Natural killer cell (primary cell): ENCODE data around the gene FAM131A. TPM values are rescaled to one million over a fixed set of nuclear protein-coding genes. Genes with fewer than 3 reads are reported as not detected.

Source experiments
- ATAC-seq, 3 donors: fragments of 150-1000 bp in 2 of 3; fragments of 200-7000 bp in 1 of 3; cut with Tn5 transposase; 1 replicate in 1 of 3; 2 replicates in 2 of 3; pipeline ENCODE4 v1.10.0; 2021; ENCODE audit warnings: mild to moderate bottlenecking in 2 of 3, moderate library complexity in 2 of 3
- DNase-seq, 2 donors: peaks; one replicate each; pipeline versions ENCODE4 v3.0.0 to v3.0.0-alpha.2; 2013 to 2021; ENCODE audit warnings: mixed read lengths in 1 of 2
- H3K27ac ChIP-seq: one replicate; pipeline ENCODE4 v1.5.1; 2013; ENCODE audit warnings: mild to moderate bottlenecking, low read length
- H3K27me3 ChIP-seq: one replicate; pipeline ENCODE4 v1.6.1; 2013; ENCODE audit warnings: low read length; ENCODE audit not compliant: control insufficient read depth, insufficient read depth
- H3K36me3 ChIP-seq: one replicate; pipeline ENCODE4 v1.6.1; 2013; ENCODE audit warnings: low read length; ENCODE audit not compliant: control insufficient read depth, insufficient read depth
- H3K4me1 ChIP-seq: one replicate; pipeline ENCODE4 v1.6.1; 2013; ENCODE audit warnings: low read length; ENCODE audit not compliant: control insufficient read depth, insufficient read depth
- H3K4me3 ChIP-seq: one replicate; pipeline ENCODE4 v1.5.1; 2013; ENCODE audit warnings: low read length
- H3K9me3 ChIP-seq: one replicate; pipeline ENCODE4 v1.6.1; 2013; ENCODE audit warnings: low read length; ENCODE audit not compliant: control insufficient read depth, insufficient read depth
- H3K27ac Mint-ChIP-seq, 2 donors: one replicate each; pipeline ENCODE4 v1.8.0; 2022; ENCODE audit warnings: mild to moderate bottlenecking in 2 of 2, mixed read lengths in 2 of 2, moderate library complexity in 1 of 2
- H3K27me3 Mint-ChIP-seq, 2 donors: one replicate each; pipeline ENCODE4 v1.8.0; 2022; ENCODE audit warnings: low read depth in 2 of 2, mixed read lengths in 2 of 2
- H3K36me3 Mint-ChIP-seq: one replicate; pipeline ENCODE4 v1.8.0; 2022; ENCODE audit warnings: mixed read lengths
- H3K4me1 Mint-ChIP-seq, 2 donors: one replicate each; pipeline ENCODE4 v1.8.0; 2022; ENCODE audit warnings: mixed read lengths in 2 of 2
- H3K4me3 Mint-ChIP-seq: one replicate; pipeline ENCODE4 v1.8.0; 2022; ENCODE audit warnings: mild to moderate bottlenecking, moderate library complexity, mixed read lengths
- H3K9me3 Mint-ChIP-seq, 2 donors: one replicate each; pipeline ENCODE4 v1.8.0; 2022; ENCODE audit warnings: mixed read lengths in 2 of 2
- WGBS: methylation state at CpG from one replicate; pipeline ENCODE4 v1.1.7; 2013; ENCODE audit warnings: missing lambda C conversion rate; ENCODE audit not compliant: insufficient coverage; 5-methylcytosine and 5-hydroxymethylcytosine counted together
- intact Hi-C: fragments of 100-400 bp; cut with micrococcal nuclease; formaldehyde crosslinking; loops from one replicate; pipeline ENCODE4 v1.14.2; 2022
- total RNA-seq, 4 donors: library from RNA; stranded (reverse); fragments of 120-200 nt in 1 of 4; gene quantifications; one replicate each; pipeline versions ENCODE4 v1.2.3 to v1.2.4, GENCODE V29; 2013 to 2022
- TF ChIP-seq, protein P1 (sequence below): fragments of 200-600 bp; IDR thresholded peaks from one replicate; pipeline ENCODE4 v1.8.0; 2022; ENCODE audit warnings: antibody characterized with exemption

The FAM131A gene
- total RNA-seq, 3 donors from 2014 or later (not counting 1 experiment from before 2014, with no cell fraction given) = 6.9 to 8.8 (median 8.5) TPM

- Histone ChIP-seq H3K9me3 (no peaks in the 10 kb centered on the region), H3K27ac (no peak overlapping the region), H3K4me1 (peaks cover 18% of the 10 kb centered on the region), H3K27me3 (no peaks in the 10 kb centered on the region), H3K4me3 (no peak overlapping the region), H3K36me3 (peaks cover 10% of the 10 kb centered on the region)
- Mint-ChIP-seq H3K36me3 (no peaks in the 10 kb centered on the region), H3K9me3 (no peaks in the 10 kb centered on the region), H3K4me1 (peaks cover 9 to 22% of the 10 kb centered on the region in 2 donors), H3K4me3 (peak overlapping the region; percentile 62), H3K27ac (no peak overlapping the region), H3K27me3 (no peaks in the 10 kb centered on the region)
- intact Hi-C loops = no loop called here
- WGBS = 88% methylated on average over 7 of the region's 7 CpGs
- DNase-seq (no peak), ATAC-seq (no peak)
- TF ChIP-seq, protein P1, sequence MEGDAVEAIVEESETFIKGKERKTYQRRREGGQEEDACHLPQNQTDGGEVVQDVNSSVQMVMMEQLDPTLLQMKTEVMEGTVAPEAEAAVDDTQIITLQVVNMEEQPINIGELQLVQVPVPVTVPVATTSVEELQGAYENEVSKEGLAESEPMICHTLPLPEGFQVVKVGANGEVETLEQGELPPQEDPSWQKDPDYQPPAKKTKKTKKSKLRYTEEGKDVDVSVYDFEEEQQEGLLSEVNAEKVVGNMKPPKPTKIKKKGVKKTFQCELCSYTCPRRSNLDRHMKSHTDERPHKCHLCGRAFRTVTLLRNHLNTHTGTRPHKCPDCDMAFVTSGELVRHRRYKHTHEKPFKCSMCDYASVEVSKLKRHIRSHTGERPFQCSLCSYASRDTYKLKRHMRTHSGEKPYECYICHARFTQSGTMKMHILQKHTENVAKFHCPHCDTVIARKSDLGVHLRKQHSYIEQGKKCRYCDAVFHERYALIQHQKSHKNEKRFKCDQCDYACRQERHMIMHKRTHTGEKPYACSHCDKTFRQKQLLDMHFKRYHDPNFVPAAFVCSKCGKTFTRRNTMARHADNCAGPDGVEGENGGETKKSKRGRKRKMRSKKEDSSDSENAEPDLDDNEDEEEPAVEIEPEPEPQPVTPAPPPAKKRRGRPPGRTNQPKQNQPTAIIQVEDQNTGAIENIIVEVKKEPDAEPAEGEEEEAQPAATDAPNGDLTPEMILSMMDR = no peak
These were observed 40.8 kb upstream of the FAM131A start for GRCh38 chr3:184296616-184297015.

DNA sequence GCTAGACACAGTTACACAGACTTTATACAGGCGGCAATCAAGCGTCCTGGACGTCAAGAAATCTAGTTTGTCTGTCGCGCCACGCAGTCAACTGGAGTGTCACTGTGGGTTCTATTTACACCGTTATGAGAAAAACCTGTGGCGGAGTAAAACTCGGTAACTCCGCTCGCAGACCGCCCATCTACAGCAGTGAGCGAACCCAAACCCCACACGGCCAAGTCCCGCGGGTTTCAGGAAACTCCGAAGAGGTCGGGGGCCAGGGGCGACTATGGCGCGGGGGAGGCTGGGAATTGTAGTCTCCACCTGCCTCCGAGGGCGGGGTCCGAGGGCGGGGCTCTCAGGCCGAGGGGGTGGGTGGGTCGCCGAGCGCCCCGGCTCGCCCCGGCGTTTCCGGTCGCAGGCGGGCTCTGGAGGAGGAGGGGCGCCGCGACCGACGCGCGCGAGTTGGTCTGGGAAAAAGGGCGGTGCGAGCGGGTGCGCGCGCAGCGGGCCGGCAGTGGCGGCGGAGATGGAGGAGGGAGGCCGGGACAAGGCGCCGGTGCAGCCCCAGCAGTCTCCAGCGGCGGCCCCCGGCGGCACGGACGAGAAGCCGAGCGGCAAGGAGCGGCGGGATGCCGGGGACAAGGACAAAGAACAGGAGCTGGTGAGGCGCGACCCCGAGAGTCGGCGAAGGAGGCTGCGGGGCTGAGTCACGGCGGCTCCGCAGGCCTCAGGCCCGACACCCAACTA is 38.5 kb upstream of the FAM131A start, which contains the start of gene PSMD2:
TSS of gene PSMD2 (plus strand) at position 483 of the 729 bp plus-strand sequence. CDS start at position 509, 26 bp downstream.
- Histone ChIP-seq H3K9me3 (no peaks in the 10 kb centered on the region), H3K4me1 (peaks cover 18% of the 10 kb centered on the region), H3K4me3 (peak within 1 kb of the TSS; percentile 72), H3K27ac (peak within 1 kb of the TSS; percentile 80), H3K27me3 (no peaks in the 10 kb centered on the region), H3K36me3 (peaks cover 33% of the 10 kb centered on the region)
- intact Hi-C loops = loop anchor here (1.0 to 2.0 kb wide), 5 partner anchors 16 to 125 kb away; partner anchors contain the start of genes ABCF3 and AP2M1
- ATAC-seq (peak; percentile 92 to 99 (median 96)), DNase-seq (peak; percentile 93 to 98)
- under 1% methylated on average over 78 of the region's 78 CpGs for WGBS
- peaks cover 9 to 22% of the 10 kb centered on the region in 2 donors for H3K4me1 Mint-ChIP-seq
- H3K36me3 Mint-ChIP-seq = no peaks in the 10 kb centered on the region
- H3K4me3 Mint-ChIP-seq = peak within 1 kb of the TSS; percentile 88
- peak within 1 kb of the TSS; percentile 85 to 90 for H3K27ac Mint-ChIP-seq
- TF ChIP-seq, protein P1 = no peak
- no peaks in the 10 kb centered on the region for H3K9me3 Mint-ChIP-seq
- H3K27me3 Mint-ChIP-seq = no peaks in the 10 kb centered on the region

GRCh38 chr3:184299488-184300377 is 37.7 kb upstream of the FAM131A start:
- TF ChIP-seq, protein P1 = no peak
- Histone ChIP-seq H3K27me3 (no peaks in the 10 kb centered on the region), H3K4me3 (peak overlapping the region; percentile 72), H3K36me3 (peaks cover 41% of the 10 kb centered on the region), H3K27ac (peak overlapping the region; percentile 56), H3K4me1 (peaks cover 18% of the 10 kb centered on the region), H3K9me3 (no peaks in the 10 kb centered on the region)
- peak overlapping the region; percentile 85 to 90 for H3K27ac Mint-ChIP-seq
- H3K27me3 Mint-ChIP-seq = no peaks in the 10 kb centered on the region
- ATAC-seq = no peak
- no peaks in the 10 kb centered on the region for H3K9me3 Mint-ChIP-seq
- 21% methylated on average over 29 of the region's 29 CpGs for WGBS
- intact Hi-C loops = loop anchor here (1.0 to 2.0 kb wide), 5 partner anchors 16 to 125 kb away; partner anchors contain the start of genes ABCF3 and AP2M1
- peaks cover 9 to 22% of the 10 kb centered on the region in 2 donors for H3K4me1 Mint-ChIP-seq
- no peaks in the 10 kb centered on the region for H3K36me3 Mint-ChIP-seq
- no peak for DNase-seq
- peak overlapping the region; percentile 88 for H3K4me3 Mint-ChIP-seq
